ENCODE results near the gene CADM4.

- TF ChIP-seq, protein P1, sequence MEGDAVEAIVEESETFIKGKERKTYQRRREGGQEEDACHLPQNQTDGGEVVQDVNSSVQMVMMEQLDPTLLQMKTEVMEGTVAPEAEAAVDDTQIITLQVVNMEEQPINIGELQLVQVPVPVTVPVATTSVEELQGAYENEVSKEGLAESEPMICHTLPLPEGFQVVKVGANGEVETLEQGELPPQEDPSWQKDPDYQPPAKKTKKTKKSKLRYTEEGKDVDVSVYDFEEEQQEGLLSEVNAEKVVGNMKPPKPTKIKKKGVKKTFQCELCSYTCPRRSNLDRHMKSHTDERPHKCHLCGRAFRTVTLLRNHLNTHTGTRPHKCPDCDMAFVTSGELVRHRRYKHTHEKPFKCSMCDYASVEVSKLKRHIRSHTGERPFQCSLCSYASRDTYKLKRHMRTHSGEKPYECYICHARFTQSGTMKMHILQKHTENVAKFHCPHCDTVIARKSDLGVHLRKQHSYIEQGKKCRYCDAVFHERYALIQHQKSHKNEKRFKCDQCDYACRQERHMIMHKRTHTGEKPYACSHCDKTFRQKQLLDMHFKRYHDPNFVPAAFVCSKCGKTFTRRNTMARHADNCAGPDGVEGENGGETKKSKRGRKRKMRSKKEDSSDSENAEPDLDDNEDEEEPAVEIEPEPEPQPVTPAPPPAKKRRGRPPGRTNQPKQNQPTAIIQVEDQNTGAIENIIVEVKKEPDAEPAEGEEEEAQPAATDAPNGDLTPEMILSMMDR (IDR thresholded peaks at IDR 0.05; ENCODE audit: poor library complexity): no peak
- TF ChIP-seq EZH2 (IDR thresholded peaks at IDR 0.05; ENCODE audit: borderline replicate concordance) (no peak), EZH2phosphoT487 (IDR thresholded peaks at IDR 0.05; ENCODE audit: low read depth, severe bottlenecking, unreplicated experiment) (no peak)
Observed at GRCh38 chr19:43672061-43672679, 32.5 kb upstream of the CADM4 start.
